Tibial nerve (tissue), 3 donors: ENCODE data around the gene USP53.

ENCODE experiments used
- POLR2A ChIP-seq, 2 donors: fragments of 450-650 bp; IDR thresholded peaks; one replicate each; pipeline ENCODE4 v1.6.1; 2017; ENCODE audit warnings: antibody characterized with exemption in 2 of 2, mild to moderate bottlenecking in 2 of 2, moderate library complexity in 2 of 2
- TF ChIP-seq, protein P1 (sequence below), 5 experiments: fragments of 200-600 bp in 3 of 5; fragments of 450-650 bp in 2 of 5; sonication (generic) in 3 of 5; IDR thresholded peaks; one replicate each; pipeline ENCODE4 v1.5.1; 2016 to 2019; ENCODE audit warnings: antibody characterized with exemption in 5 of 5, mild to moderate bottlenecking in 3 of 5, moderate library complexity in 2 of 5

DNA sequence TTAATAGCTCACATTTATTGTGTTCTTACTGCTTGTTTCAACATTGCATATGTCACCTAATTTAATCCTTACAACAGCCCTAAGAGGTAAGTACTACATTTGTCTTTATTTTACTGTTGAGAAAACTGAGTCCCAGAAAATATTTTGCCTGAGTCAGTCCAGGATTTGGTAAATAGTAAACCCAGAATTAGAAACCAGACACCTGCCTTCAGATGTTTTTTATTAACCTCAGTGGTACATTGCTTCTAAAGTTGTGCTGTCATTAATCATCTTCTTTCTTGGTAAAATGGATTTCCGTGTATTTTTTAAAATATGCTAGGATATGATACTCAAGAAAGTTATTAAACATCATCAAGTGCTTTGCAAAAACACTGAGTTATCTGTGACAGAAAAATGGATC, 31.4 kb downstream of the USP53 start:
- TF ChIP-seq, protein P1, sequence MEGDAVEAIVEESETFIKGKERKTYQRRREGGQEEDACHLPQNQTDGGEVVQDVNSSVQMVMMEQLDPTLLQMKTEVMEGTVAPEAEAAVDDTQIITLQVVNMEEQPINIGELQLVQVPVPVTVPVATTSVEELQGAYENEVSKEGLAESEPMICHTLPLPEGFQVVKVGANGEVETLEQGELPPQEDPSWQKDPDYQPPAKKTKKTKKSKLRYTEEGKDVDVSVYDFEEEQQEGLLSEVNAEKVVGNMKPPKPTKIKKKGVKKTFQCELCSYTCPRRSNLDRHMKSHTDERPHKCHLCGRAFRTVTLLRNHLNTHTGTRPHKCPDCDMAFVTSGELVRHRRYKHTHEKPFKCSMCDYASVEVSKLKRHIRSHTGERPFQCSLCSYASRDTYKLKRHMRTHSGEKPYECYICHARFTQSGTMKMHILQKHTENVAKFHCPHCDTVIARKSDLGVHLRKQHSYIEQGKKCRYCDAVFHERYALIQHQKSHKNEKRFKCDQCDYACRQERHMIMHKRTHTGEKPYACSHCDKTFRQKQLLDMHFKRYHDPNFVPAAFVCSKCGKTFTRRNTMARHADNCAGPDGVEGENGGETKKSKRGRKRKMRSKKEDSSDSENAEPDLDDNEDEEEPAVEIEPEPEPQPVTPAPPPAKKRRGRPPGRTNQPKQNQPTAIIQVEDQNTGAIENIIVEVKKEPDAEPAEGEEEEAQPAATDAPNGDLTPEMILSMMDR (IDR thresholded peaks at IDR 0.05), result no peak
- no peak for TF ChIP-seq POLR2A (IDR thresholded peaks at IDR 0.05)
